ENCODE data around the gene PRTG. TPM values are rescaled to one million over a fixed set of nuclear protein-coding genes. Genes with fewer than 3 reads are reported as not detected.
A peak's percentile ranks its signal among the peaks of the same experiment; 100 is the strongest.
"Not testable (repeated sequence)": the region's sequence is repeated elsewhere in the genome, so short reads cannot be mapped to it uniquely, and the experiment has no call there.

Gene PRTG
- polyA plus RNA-seq, 6 donors from 2014 or later = not detected

DNA sequence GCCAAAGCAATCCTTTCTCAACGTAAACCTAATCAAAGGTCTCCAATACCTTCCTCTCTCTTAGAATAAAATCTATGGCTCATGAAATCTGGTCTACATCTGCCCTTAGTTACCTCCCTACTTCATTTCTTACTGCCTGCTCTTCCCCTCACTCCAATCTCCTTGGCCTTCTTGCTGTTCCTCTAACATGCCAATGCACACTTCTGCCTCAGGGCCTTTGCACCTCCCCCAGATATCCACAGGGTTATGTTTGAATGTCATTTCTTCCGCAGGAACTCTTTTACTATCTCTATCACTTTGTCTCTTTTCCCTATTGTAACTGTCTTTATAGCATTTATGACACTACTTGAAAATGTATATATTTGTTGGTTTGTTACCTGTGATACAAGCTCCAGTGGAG is 110.5 kb downstream of the PRTG start:
- ATAC-seq (ENCODE audit: low read depth in 2 of 2) = no peak
- Mint-ChIP-seq H3K36me3 (no peaks in the 10 kb centered on the region), H3K4me3 (no peak overlapping the region), H3K9me3 (no peaks in the 10 kb centered on the region), H3K27me3 (peaks cover 0 to 27% (median 4%) of the 10 kb centered on the region in 3 donors), H3K27ac (no peak overlapping the region), H3K4me1 (no peaks in the 10 kb centered on the region)
- DNase-seq = no peak

DNA sequence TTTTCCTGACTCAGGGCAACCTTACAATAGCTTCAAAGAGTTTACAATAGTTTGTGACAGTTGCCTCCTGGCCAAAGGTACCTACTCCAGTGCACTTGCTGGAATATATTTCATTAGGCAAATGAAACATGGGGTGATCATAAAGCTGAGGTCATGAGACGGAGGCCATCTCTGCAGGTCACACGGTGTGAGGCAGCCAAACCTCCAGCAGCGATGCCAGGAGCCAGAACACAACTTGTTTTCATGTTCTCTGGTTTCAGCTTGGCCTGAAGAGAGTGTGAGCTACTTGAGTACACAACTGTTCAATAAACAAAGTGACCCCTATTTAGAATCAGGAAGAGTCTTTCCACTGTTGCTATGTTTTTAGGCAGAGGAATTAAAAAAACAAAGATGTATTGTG is 112.1 kb downstream of the PRTG start:
- H3K4me3 Mint-ChIP-seq = no peak overlapping the region
- H3K27ac Mint-ChIP-seq = no peak overlapping the region
- no peak for DNase-seq
- no peaks in the 10 kb centered on the region for H3K9me3 Mint-ChIP-seq
- ATAC-seq (ENCODE audit: low read depth in 2 of 2) = no peak
- H3K36me3 Mint-ChIP-seq = no peaks in the 10 kb centered on the region
- H3K4me1 Mint-ChIP-seq = no peaks in the 10 kb centered on the region
- peaks cover 0 to 19% (median 4%) of the 10 kb centered on the region in 3 donors for H3K27me3 Mint-ChIP-seq

DNA sequence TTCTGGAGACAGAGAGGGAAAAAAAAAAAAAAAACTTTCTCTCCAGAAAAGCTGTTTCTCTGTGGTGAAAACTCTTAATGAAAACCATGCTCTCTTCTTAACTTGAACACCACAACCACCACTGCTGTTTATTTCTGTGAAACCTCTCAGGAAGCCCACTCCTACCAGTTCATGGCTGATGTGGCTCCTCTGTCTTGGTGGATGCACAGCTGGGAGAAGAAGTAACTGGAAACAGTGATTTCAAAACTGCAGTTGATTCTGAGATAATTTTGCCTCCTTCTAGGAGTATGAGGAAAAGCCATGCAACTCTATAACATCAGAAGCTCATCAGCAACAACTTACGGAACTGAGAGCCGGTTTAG is 114.6 kb downstream of the PRTG start:
- no peaks in the 10 kb centered on the region for H3K9me3 Mint-ChIP-seq
- no peak overlapping the region for H3K27ac Mint-ChIP-seq
- ATAC-seq (ENCODE audit: low read depth in 2 of 2) (no peak), DNase-seq (no peak)
- peaks cover 0 to 19% (median 4%) of the 10 kb centered on the region in 3 donors for H3K27me3 Mint-ChIP-seq
- H3K4me3 Mint-ChIP-seq = no peak overlapping the region
- H3K36me3 Mint-ChIP-seq = no peaks in the 10 kb centered on the region
- H3K4me1 Mint-ChIP-seq = no peaks in the 10 kb centered on the region

DNA sequence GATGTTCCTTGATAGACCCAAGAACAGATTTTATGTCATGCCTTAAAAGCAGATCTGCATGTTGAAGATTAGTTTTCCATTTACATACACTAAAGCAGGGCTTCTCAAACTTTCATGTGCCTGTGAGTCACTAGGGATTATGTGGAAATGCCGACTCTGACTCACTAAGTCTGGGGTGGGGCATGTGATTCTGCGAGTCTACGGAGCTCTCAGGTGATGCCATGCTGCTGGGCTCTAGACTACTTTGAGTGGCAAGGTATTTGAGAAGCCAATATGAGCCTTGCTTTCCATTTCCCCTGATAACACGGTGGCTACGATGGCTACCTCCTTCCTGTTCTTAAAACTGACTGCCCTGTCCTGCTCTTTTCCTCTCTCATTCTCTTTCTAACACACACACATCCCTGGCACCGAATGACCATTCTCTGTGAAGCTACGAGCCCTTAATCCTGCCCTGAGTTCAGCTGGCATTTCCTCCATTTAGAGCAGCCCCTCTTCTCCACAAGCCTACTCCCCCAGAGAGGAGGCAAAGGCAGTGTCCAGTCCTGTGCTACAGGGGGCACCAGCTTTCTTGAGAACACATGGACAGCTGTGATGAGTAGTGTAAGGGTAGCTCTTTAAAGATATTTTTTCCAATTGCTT is 115.1 kb downstream of the PRTG start:
- Mint-ChIP-seq H3K4me1 (no peaks in the 10 kb centered on the region), H3K9me3 (no peaks in the 10 kb centered on the region), H3K27ac (no peak overlapping the region), H3K27me3 (peaks cover 0 to 19% (median 4%) of the 10 kb centered on the region in 3 donors), H3K36me3 (no peaks in the 10 kb centered on the region), H3K4me3 (peak overlapping the region in 1 of 8 donors; percentile 48)
- no peak for ATAC-seq (ENCODE audit: low read depth in 2 of 2)
- DNase-seq = no peak

DNA sequence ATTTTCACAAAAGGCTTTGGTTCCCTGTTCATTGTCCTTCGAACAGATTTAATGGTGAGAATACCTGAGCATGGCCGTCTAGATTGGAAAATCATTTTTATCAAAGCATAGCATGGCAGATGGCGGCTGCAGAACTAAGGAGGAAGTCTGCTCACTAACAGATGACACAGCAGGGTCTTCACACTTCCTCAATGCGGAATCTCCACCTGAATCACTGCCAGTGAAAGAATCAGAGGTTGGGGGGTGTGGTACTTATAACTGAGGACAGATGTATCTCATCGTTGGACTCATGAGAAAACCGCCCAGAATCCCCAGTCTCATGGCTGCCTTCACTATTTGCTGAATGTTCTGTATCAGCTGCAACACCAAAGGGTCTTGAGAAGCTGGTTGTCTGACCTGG is 123.2 kb downstream of the PRTG start:
- Mint-ChIP-seq H3K4me1 (no peaks in the 10 kb centered on the region), H3K27me3 (peaks cover 8 to 25% (median 18%) of the 10 kb centered on the region in 3 donors), H3K27ac (no peak overlapping the region), H3K9me3 (no peaks in the 10 kb centered on the region), H3K36me3 (no peaks in the 10 kb centered on the region), H3K4me3 (no peak overlapping the region)
- DNase-seq (no peak), ATAC-seq (ENCODE audit: low read depth in 2 of 2) (no peak)

DNA sequence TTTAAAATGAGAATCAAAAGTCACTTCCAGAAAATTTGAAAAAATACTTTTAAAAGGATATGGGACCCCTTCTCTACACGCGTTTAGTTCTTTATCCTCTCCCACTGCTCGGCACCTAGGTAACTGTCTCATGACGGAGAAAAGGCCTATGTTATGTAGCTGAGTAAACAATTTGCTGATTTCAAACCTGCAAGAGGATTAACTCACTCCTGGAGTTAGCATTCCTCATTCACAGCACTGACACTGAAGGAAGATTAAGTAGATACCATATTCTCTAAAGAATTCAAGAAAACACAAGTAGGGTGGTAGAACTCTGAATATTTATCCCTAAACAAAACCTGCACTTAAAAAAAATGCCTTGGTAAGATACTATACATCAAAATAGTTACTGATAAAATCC is 124.6 kb downstream of the PRTG start:
- Mint-ChIP-seq H3K4me3 (no peak overlapping the region), H3K27me3 (peaks cover 21 to 33% (median 31%) of the 10 kb centered on the region in 3 donors), H3K36me3 (no peaks in the 10 kb centered on the region), H3K9me3 (no peaks in the 10 kb centered on the region), H3K27ac (no peak overlapping the region), H3K4me1 (no peaks in the 10 kb centered on the region)
- no peak for ATAC-seq (ENCODE audit: low read depth in 2 of 2)
- no peak for DNase-seq

DNA sequence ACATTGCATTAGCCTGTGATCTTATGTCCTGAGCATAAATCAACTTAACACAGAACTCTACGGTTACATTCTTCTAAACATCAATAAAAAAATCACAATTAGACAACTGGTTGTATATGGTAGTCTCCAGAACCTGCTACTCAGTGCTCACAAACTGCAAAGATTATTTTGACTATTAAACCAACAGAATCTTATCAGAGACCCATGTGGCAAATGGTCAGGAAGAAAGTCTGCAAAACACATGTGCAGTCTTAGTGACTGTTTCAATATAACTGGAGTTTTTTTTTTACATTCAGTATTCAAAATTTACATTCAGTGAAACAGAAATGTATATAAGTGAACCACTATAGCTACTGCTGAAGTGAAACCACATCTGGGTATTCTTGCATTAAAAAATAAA is 127.5 kb downstream of the PRTG start:
- DNase-seq (no peak), ATAC-seq (ENCODE audit: low read depth in 2 of 2) (no peak)
- no peaks in the 10 kb centered on the region for H3K4me1 Mint-ChIP-seq
- no peak overlapping the region for H3K27ac Mint-ChIP-seq
- no peaks in the 10 kb centered on the region for H3K36me3 Mint-ChIP-seq
- H3K27me3 Mint-ChIP-seq = peaks cover 29 to 33% (median 32%) of the 10 kb centered on the region in 3 donors
- H3K9me3 Mint-ChIP-seq = peaks cover 0 to 2% (median 0%) of the 10 kb centered on the region in 7 donors
- no peak overlapping the region for H3K4me3 Mint-ChIP-seq

DNA sequence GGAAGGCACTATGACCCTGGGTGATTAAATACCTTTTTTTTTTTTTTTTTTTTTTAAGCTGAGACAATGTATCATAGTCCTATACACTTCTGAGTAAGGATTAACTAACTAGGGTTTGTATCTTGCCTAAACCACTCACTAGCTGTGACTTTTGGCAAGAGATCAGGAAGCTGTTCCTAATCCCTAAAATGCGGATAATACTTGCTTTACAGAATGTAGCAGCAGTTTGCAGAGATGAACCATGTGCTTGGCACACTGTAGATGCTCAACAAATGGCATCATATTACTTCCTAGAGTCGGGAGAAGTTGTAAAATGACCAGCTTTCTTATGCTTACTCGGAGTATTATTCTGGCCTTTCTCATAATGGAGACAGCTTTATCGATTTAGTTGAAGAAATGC is 129.2 kb downstream of the PRTG start:
- Mint-ChIP-seq H3K9me3 (peaks cover 0 to 12% (median 3%) of the 10 kb centered on the region in 7 donors), H3K27ac (no peak overlapping the region), H3K27me3 (peaks cover 28 to 37% (median 31%) of the 10 kb centered on the region in 3 donors), H3K4me3 (no peak overlapping the region), H3K36me3 (peaks cover 0 to 7% of the 10 kb centered on the region in 2 donors), H3K4me1 (no peaks in the 10 kb centered on the region)
- no peak for ATAC-seq (ENCODE audit: low read depth in 2 of 2)
- DNase-seq = no peak

DNA sequence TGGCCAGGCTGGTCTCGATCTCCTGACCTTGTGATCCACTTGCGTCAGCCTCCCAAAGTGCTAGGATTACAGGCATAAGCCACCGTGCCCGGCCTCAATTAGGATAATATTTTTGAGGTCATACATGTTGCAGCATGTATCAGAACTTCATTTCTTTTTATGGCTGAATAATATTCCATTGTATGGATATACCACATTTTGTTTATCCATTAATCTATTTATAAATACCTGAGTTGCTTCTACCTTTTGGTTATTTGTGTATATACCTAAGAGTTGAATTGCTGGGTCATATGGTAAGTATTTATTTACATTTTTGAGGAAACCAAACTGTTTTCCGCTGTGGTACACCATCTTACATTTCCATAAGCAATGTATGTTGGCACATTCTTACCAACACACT is 136.7 kb downstream of the PRTG start:
- Mint-ChIP-seq H3K9me3 (peaks cover 3 to 36% (median 18%) of the 10 kb centered on the region in 7 donors), H3K4me3 (no peak overlapping the region), H3K27me3 (peaks cover 9 to 23% (median 13%) of the 10 kb centered on the region in 3 donors), H3K27ac (no peak overlapping the region), H3K36me3 (peaks cover 0 to 7% of the 10 kb centered on the region in 2 donors), H3K4me1 (no peaks in the 10 kb centered on the region)
- ATAC-seq (ENCODE audit: low read depth in 2 of 2) (no peak), DNase-seq (no peak)

DNA sequence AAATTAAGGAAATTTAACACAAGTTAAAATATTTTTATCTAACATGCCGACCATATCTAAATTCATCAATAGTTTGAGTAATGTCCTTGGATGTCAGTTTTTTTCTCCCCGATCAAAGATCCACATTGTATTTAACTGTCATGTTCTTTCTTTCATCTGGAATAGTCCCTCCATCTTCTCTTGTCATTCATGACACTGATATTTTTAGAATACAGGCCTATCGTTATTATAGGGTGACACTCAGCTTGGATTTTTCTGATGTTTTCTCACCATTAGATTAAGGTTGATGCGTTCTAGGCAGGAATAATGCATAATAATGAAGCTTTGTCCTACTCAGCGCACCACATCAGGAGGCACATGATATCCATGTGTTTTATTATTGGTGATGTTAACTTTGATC is 141.6 kb downstream of the PRTG start:
- no peak for ATAC-seq (ENCODE audit: low read depth in 2 of 2)
- Mint-ChIP-seq H3K27me3 (peaks cover 5 to 27% (median 8%) of the 10 kb centered on the region in 3 donors), H3K36me3 (no peaks in the 10 kb centered on the region), H3K27ac (no peak overlapping the region), H3K4me1 (no peaks in the 10 kb centered on the region), H3K9me3 (peaks cover 0 to 16% (median 8%) of the 10 kb centered on the region in 7 donors), H3K4me3 (no peak overlapping the region)
- DNase-seq = no peak

DNA sequence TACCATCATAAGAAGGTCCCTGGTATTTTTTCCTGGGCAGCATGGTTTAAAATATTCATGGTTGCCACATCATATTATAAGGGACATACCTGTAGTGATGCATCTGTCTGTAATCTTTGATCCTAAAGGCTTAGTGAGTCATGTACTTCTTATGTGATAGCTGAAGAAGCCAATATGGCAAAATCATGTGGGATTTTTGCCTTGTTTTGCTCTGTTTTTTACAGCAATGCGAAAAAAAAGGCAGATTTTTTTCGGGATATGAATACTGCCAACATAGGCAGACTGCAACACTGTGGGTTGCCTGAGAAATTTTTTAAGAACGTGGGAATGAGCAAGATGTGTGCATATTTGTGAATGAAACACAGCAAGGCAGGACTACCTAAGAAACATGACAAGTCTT is 143.5 kb downstream of the PRTG start:
- DNase-seq (no peak), ATAC-seq (ENCODE audit: low read depth in 2 of 2) (no peak)
- Mint-ChIP-seq H3K27ac (no peak overlapping the region), H3K9me3 (peaks cover 0 to 7% (median 4%) of the 10 kb centered on the region in 7 donors), H3K4me3 (no peak overlapping the region), H3K36me3 (no peaks in the 10 kb centered on the region), H3K27me3 (peaks cover 5 to 27% (median 12%) of the 10 kb centered on the region in 3 donors), H3K4me1 (no peaks in the 10 kb centered on the region)

DNA sequence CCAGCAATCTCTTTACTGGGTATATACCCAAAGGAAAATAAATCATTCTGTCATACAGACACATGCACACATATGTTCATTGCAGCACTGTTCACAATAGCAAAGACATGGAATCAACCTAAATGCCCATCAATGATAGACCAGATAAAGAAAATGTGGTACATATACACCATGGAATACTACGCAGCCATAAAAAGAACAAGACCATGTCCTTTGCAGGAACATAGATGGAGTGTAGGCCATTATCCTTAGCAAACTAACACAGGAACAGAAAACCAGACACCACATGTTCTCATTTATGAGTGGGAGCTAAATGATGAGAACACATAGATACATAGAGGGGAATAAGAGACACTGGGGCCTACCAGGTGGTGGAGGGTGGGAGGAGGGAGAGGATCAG is 149.9 kb downstream of the PRTG start:
- not testable (repeated sequence) for DNase-seq; H3K4me3 Mint-ChIP-seq; H3K4me1 Mint-ChIP-seq; H3K36me3 Mint-ChIP-seq; H3K27ac Mint-ChIP-seq; ATAC-seq (ENCODE audit: low read depth in 2 of 2)
- peaks cover 33 to 54% (median 39%) of the 10 kb centered on the region in 3 donors for H3K27me3 Mint-ChIP-seq
- peaks cover 6 to 17% (median 8%) of the 10 kb centered on the region in 7 donors for H3K9me3 Mint-ChIP-seq

DNA sequence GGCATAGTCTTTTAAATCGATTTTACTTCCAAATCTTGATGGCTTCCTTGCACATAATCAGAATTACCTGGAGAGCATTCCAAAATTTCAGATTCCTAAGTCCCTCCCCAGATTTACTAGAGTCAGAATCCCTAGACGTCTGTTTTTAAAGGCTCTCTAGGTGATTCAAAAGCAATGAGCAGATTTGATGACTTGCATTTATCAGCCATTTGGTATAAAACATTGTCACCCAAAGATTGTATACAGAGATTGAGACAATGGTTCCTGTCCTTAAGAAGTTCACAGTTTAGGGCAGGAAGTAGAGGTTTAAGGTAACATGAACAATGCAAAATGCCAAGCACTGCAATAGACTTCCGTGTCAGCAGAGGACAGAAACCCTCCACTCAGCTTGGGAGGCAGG is 152.2 kb downstream of the PRTG start:
- ATAC-seq (ENCODE audit: low read depth in 2 of 2) (no peak), DNase-seq (no peak)
- Mint-ChIP-seq H3K27me3 (peaks cover 30 to 42% (median 34%) of the 10 kb centered on the region in 3 donors), H3K27ac (no peak overlapping the region), H3K36me3 (no peaks in the 10 kb centered on the region), H3K9me3 (peaks cover 6 to 17% (median 8%) of the 10 kb centered on the region in 7 donors), H3K4me3 (no peak overlapping the region), H3K4me1 (peaks cover 0 to 3% (median 0%) of the 10 kb centered on the region in 3 donors)

DNA sequence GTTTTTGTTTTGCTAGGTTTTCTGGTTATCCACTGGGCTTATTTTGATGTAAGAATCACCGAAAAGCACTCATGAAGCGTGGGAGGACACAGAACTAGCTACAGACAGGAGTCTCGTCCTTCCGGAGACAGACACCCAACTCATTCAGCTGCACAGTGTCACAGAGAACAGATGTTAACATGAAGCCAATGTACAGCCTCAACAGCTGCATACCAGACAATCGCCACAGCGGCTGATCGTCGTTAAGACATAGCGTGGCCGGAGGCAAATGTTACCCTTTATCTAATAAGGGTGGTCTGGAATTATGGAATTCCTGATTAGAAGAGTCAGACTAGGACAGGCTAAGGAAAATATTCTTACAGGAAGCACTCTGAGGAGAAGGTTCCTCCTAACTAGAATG is 153.7 kb downstream of the PRTG start:
- peak overlapping the region; percentile 53 to 78 (median 69) for H3K4me3 Mint-ChIP-seq
- peaks cover 35 to 47% (median 37%) of the 10 kb centered on the region in 3 donors for H3K27me3 Mint-ChIP-seq
- DNase-seq (no peak), ATAC-seq (ENCODE audit: low read depth in 2 of 2) (no peak)
- peaks cover 0 to 3% (median 0%) of the 10 kb centered on the region in 3 donors for H3K4me1 Mint-ChIP-seq
- H3K27ac Mint-ChIP-seq = no peak overlapping the region
- no peaks in the 10 kb centered on the region for H3K36me3 Mint-ChIP-seq
- H3K9me3 Mint-ChIP-seq = peaks cover 2 to 13% (median 8%) of the 10 kb centered on the region in 7 donors

Data from naive B cell (primary cell).